K562 (cell line): ENCODE results near the gene PLD6. TPM values are rescaled to one million over a fixed set of nuclear protein-coding genes. Genes with fewer than 3 reads are reported as not detected.

Experiments
- ATAC-seq: fragments of 200-7000 bp; cut with Tn5 transposase; 3 replicates; pipeline ENCODE4 v1.9.1; 2020; ENCODE audit warnings: moderate library complexity
- BruUV-seq: library from RNA; stranded (reverse); fragments of 400-500 nt; replicated peaks from 2 replicates; lab custom pipeline; 2021; lab: Mats Ljungman, UMichigan
- CTCF ChIA-PET: fragments of 300-600 bp; formaldehyde crosslinking; extraction: SDS; loops from one replicate; lab custom pipeline; 2021; ENCODE audit warnings: low intra/inter-chr PET ratio; lab: Yijun Ruan, JAX
- POLR2A ChIA-PET: fragments of 300-600, 350-650 bp; sonication (Branson Sonifier 250); formaldehyde crosslinking; extraction: SDS; loops from one replicate; lab custom pipeline; 2021; ENCODE audit warnings: antibody characterized with exemption, inconsistent platforms; lab: Yijun Ruan, JAX
- DNase-seq, 4 experiments: peaks; one replicate each; pipeline versions ENCODE4 v3.0.0 to v3.0.0-alpha.2; 2011 to 2018; ENCODE audit warnings: low spot score in 3 of 4, mixed read lengths in 3 of 4; ENCODE audit errors: extremely low read depth in 1 of 4
- FAIRE-seq: peaks from 2 replicates; lab custom pipeline; 2011; peaks lifted over from hg19 to GRCh38; lab: Jason Lieb, UNC
- H2AFZ ChIP-seq: 2 replicates; pipeline ENCODE4 v1.6.0; 2011; ENCODE audit warnings: low read depth, low read length, control low read depth, inconsistent platforms
- H3K27ac ChIP-seq: fragments of 200-600 bp; 3 replicates; pipeline ENCODE4 v1.8.0; 2011; ENCODE audit warnings: low read depth, mild to moderate bottlenecking, control low read depth, inconsistent platforms, low read length, moderate library complexity, mixed read lengths; ENCODE audit errors: extremely low read depth
- H3K27me3 ChIP-seq, 2 experiments: fragments of 300-600 bp in 1 of 2; 2 replicates in 1 of 2; 3 replicates in 1 of 2; pipeline versions ENCODE4 v1.6.0 to v1.8.0; 2011; ENCODE audit warnings: inconsistent platforms in 2 of 2, low read length in 2 of 2, mild to moderate bottlenecking in 1 of 2, mixed read lengths in 1 of 2, moderate library complexity in 1 of 2; ENCODE audit not compliant: control insufficient read depth in 2 of 2, insufficient read depth in 2 of 2
- H3K36me3 ChIP-seq: fragments of 300-600 bp; 3 replicates; pipeline ENCODE4 v1.8.0; 2011; ENCODE audit warnings: mild to moderate bottlenecking, low read length, inconsistent platforms; ENCODE audit not compliant: control insufficient read depth, insufficient read depth
- H3K4me1 ChIP-seq, 2 experiments: fragments of 200-600 bp in 1 of 2; replicated peaks in 1 of 2; 2 replicates in 1 of 2; 3 replicates in 1 of 2; pipeline versions ENCODE4 v1.5.1 to v1.8.0; 2011; ENCODE audit warnings: inconsistent platforms in 2 of 2, low read length in 2 of 2, mild to moderate bottlenecking in 1 of 2, mixed read lengths in 1 of 2, moderate library complexity in 1 of 2; ENCODE audit not compliant: control insufficient read depth in 2 of 2, insufficient read depth in 2 of 2
- H3K4me2 ChIP-seq: 2 replicates; pipeline ENCODE4 v1.6.1; 2011; ENCODE audit warnings: low read length, control low read depth, inconsistent platforms, mixed read lengths; ENCODE audit not compliant: insufficient read depth
- H3K4me3 ChIP-seq: fragments of 200-600 bp; sonication (generic), shearing (Covaris generic); 2 replicates; pipeline ENCODE4 v1.5.1; 2016; ENCODE audit warnings: control low read depth, inconsistent platforms
- H3K79me2 ChIP-seq: fragments of 200-600 bp; 3 replicates; pipeline ENCODE4 v1.8.0; 2011; ENCODE audit warnings: low read length, inconsistent platforms; ENCODE audit not compliant: control insufficient read depth, insufficient read depth
- H3K9ac ChIP-seq, 2 experiments: 2 replicates each; pipeline versions ENCODE4 v1.6.0 to v1.6.1; 2011; ENCODE audit warnings: low read depth in 2 of 2, low read length in 2 of 2, control low read depth in 1 of 2, inconsistent platforms in 1 of 2, mild to moderate bottlenecking in 1 of 2, mixed read lengths in 1 of 2; ENCODE audit not compliant: insufficient read depth in 1 of 2
- H3K9me1 ChIP-seq: one replicate; pipeline ENCODE4 v1.6.0; 2011; ENCODE audit warnings: inconsistent platforms, mild to moderate bottlenecking, low read length, moderate library complexity; ENCODE audit not compliant: control insufficient read depth, insufficient read depth
- H3K9me3 ChIP-seq: replicated peaks from 2 replicates; pipeline ENCODE4 v1.5.1; 2011; ENCODE audit warnings: low read depth, low read length, inconsistent platforms; ENCODE audit not compliant: control insufficient read depth, insufficient read depth
- H4K20me1 ChIP-seq: replicated peaks from 2 replicates; pipeline ENCODE4 v1.6.1; 2011; ENCODE audit warnings: low read length, inconsistent platforms, mixed read lengths; ENCODE audit not compliant: control insufficient read depth, insufficient read depth
- CBX5 ChIP-seq: IDR thresholded peaks from 2 replicates; pipeline ENCODE4 v1.6.1; 2014; ENCODE audit warnings: low read depth, borderline replicate concordance
- ERF ChIP-seq: fragments of 450-650 bp; formaldehyde crosslinking; IDR thresholded peaks from 2 replicates; pipeline ENCODE4 v1.4.0; 2020; ENCODE audit warnings: mild to moderate bottlenecking, mixed read lengths
- GATAD2A ChIP-seq: fragments of 450-650 bp; IDR thresholded peaks from 2 replicates; pipeline ENCODE4 v1.6.1; 2017
- KDM4B ChIP-seq, 2 experiments: fragments of 450-650 bp in 1 of 2; sonication (generic) in 1 of 2; IDR thresholded peaks; 2 replicates each; pipeline ENCODE4 v1.6.1; 2016 to 2017; ENCODE audit warnings: borderline replicate concordance in 2 of 2, antibody characterized with exemption in 1 of 2, low read depth in 1 of 2, mild to moderate bottlenecking in 1 of 2
- MTA1 ChIP-seq: fragments of 450-650 bp; IDR thresholded peaks from 2 replicates; pipeline ENCODE4 v1.6.1; 2017; ENCODE audit warnings: borderline replicate concordance
- RFX1 ChIP-seq: fragments of 450-650 bp; IDR thresholded peaks from 2 replicates; pipeline ENCODE4 v1.6.1; 2016; ENCODE audit warnings: mild to moderate bottlenecking, moderate library complexity
- ZNF398 ChIP-seq: fragments of 250-450 bp; sonication (Bioruptor Pico); IDR thresholded peaks from 2 replicates; pipeline ENCODE4 v1.8.0; 2021; ENCODE audit warnings: moderate library complexity, mild to moderate bottlenecking, inconsistent platforms
- WGBS: fragments of 100-300 bp; shearing (Covaris generic); methylation state at CpG from one replicate; pipeline ENCODE4 v1.1.6; 2016; ENCODE audit warnings: low coverage, mixed read lengths; ENCODE audit not compliant: insufficient coverage; ENCODE audit errors: missing lambda C conversion rate; 5-methylcytosine and 5-hydroxymethylcytosine counted together
- in situ Hi-C: fragments of 300-500 bp; cut with MboI; formaldehyde crosslinking; loops from 4 replicates; pipeline ENCODE4 v1.15.0; 2018; ENCODE audit warnings: inconsistent platforms, mixed read lengths
- intact Hi-C: fragments of 100-400 bp; cut with micrococcal nuclease; formaldehyde crosslinking; loops from 2 replicates; pipeline ENCODE4 v1.14.2; 2022
- polyA plus RNA-seq, 8 experiments: library from polyadenylated mRNA; depleted of rRNA in 4 of 8; stranded (reverse) in 5 of 8; unstranded in 3 of 8; fragments of >200 nt; fragmentation: Nextera tagmentation in 2 of 8; fragmentation: Illumina TruSeq in 1 of 8; extraction: Ambion mirVana in 2 of 8; extraction: Trizol in 1 of 8; gene quantifications; 2 replicates each; pipeline versions ENCODE4 v1.2.1 to v1.2.3, GENCODE V29; 2011 to 2014; ENCODE audit warnings: inconsistent platforms in 1 of 8, missing spikeins in 1 of 8
- total RNA-seq, 7 experiments: library from RNA; depleted of rRNA in 6 of 7; stranded (reverse); fragments of >200 nt in 6 of 7; fragmentation: Illumina TruSeq in 2 of 7; extraction: Trizol in 2 of 7; gene quantifications; 2 replicates each; pipeline versions ENCODE4 v1.2.1 to v1.2.3, GENCODE V29; 2011 to 2021; ENCODE audit warnings: low replicate concordance in 1 of 7
- TF ChIP-seq, protein P1 (sequence below): fragments of 250-450 bp; sonication (Bioruptor Pico); IDR thresholded peaks from 2 replicates; pipeline ENCODE4 v1.5.0; 2021; ENCODE audit warnings: mild to moderate bottlenecking, moderate library complexity

Gene PLD6
- total and polyA plus RNA-seq, 9 of the 15 experiments (the other 6 are each of a cell fraction or from before 2014, with no cell fraction given): 3.6 to 15.6 (median 10.0) TPM

DNA sequence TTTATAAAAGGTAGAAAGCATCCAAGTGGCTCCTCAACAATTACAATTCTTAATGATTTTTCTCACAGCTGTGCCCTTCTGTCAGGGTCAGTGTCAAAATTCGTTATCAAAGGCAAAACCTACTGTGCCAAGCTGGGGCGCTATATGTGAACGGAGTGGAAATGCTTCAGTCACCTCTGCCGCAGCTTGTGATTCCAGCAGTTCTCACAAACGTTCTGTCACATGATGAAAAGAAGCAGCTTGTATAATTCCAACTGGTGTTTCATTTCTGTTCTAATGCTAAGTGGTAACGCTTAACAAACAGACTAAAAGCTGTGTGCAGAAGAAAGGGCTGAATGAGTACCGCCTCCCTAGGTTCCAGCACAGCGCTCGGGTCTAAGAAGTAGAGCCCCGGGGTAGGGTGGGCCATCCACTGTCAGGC, 14.2 kb downstream of the PLD6 start:
- TF ChIP-seq CBX5 (no peak), ZNF398 (CRISPR knock-in tag) (no peak), ERF (CRISPR knock-in tag) (no peak), MTA1 (no peak), GATAD2A (no peak), KDM4B (IDR thresholded peaks at IDR 0.05; ENCODE audit: borderline replicate concordance in 2 of 2, low read depth in 1 of 2) (no peak), RFX1 (no peak)
- TF ChIP-seq, protein P1, sequence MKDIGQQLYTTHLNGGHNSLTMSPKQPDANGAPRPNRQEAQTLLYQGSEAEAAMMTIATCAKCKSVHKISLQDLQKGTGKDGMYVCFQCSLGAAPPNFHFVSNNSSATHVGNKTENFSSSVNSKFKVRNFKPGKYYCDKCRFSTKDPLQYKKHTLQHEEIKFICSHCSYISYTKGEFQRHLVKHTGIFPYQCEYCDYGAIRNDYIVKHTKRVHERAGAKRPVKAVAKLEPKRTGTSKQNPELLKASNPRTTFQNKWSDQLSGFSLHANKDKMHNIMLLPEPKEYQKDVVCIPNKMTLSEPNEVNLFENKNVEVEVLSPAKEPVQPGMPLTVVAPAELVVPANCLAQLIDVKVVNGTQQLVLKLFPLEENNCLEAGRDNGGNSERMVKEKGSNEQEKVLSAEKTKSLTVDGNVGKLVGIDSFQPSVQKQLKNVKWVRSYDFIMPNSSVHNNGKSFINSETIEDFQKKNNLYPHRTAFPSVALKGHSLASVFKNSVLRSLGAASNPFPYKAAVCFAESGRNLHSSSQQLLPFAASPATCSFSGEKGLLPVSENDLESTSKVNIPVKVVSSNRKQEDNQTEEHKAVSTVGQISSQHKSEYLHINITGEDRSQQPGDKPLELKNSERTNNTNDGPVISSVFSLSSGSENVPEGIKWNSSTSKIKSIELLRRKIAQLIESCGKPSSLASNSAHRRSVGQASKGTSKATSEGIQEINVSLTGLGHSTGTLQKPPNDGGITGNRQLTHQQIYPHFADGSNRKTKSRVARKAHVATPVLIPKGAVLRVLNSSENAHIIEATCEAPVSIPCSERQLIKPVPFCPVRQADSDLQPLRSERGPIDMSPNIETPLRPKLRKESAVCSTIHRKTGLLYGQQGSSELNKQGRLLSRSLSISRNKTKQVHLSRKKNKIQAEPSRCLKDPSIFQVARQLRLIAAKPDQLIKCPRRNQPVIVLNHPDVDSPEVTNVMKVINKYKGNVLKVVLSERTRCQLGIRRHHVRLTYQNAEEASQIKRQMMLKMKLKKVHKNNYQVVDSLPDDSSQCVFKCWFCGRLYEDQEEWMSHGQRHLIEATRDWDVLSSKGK (CRISPR knock-in tag): no peak
- FAIRE-seq: no peak
- 69% methylated on average over 8 of the region's 10 CpGs for WGBS
- Histone ChIP-seq H3K4me2 (no peak overlapping the region), H3K9ac (no peak overlapping the region), H3K9me1 (no peaks in the 10 kb centered on the region), H4K20me1 (no peaks in the 10 kb centered on the region), H3K4me3 (no peak overlapping the region), H2AFZ (no peak overlapping the region), H3K27me3 (no peaks in the 10 kb centered on the region), H3K79me2 (no peaks in the 10 kb centered on the region), H3K27ac (no peak overlapping the region), H3K36me3 (no peaks in the 10 kb centered on the region), H3K9me3 (no peaks in the 10 kb centered on the region), H3K4me1 (peaks cover 0 to 3% of the 10 kb centered on the region in 2 experiments; a peak in 1 of 5 replicates)
- BruUV-seq: no TSS peak
- POLR2A ChIA-PET: interaction anchor here (0.8 to 1.1 kb wide), 3 partner anchors 10 to 24 kb away, joined by 3 to 5 read pairs (median 4); no protein-coding TSS in a partner anchor
- in situ Hi-C loops: no loop called here
- no peak for ATAC-seq
- DNase-seq: no peak
- CTCF ChIA-PET: no interaction called here
- intact Hi-C loops: no loop called here
